OCI-LY7 (cell line): Measurements from ENCODE around the gene ATAD5. TPM values are rescaled to one million over a fixed set of nuclear protein-coding genes. Genes with fewer than 3 reads are reported as not detected.

Experiments
- BruUV-seq: library from RNA; stranded (reverse); fragments of 400-500 nt; replicated peaks from 2 replicates; lab custom pipeline; 2021; lab: Mats Ljungman, UMichigan
- CTCF ChIA-PET: fragments of 300-600 bp; sonication (Branson Sonifier 250); formaldehyde crosslinking; loops from one replicate; lab custom pipeline; 2022; ENCODE audit warnings: antibody characterized with exemption; ENCODE audit not compliant: unreplicated experiment; lab: Charles Lee
- POLR2A ChIA-PET: fragments of 300-600 bp; sonication (Branson Sonifier 250); formaldehyde crosslinking; loops from one replicate; lab custom pipeline; 2022; ENCODE audit warnings: antibody characterized with exemption; lab: Charles Lee
- DNase-seq: peaks from one replicate; pipeline ENCODE4 v3.0.0-alpha.2; 2015; ENCODE audit warnings: low spot score
- H2AFZ ChIP-seq: fragments of 200-600 bp; sonication (generic), shearing (Covaris generic); 2 replicates; pipeline ENCODE4 v1.6.1; 2014; ENCODE audit warnings: mild to moderate bottlenecking, antibody characterized with exemption, low read length, moderate library complexity
- H3K27ac ChIP-seq: fragments of 200-600 bp; sonication (generic); 2 replicates; pipeline ENCODE4 v1.5.1; 2014; ENCODE audit warnings: mixed run types, low read depth, mild to moderate bottlenecking, moderate library complexity, low read length, inconsistent platforms; ENCODE audit not compliant: poor library complexity, severe bottlenecking
- H3K36me3 ChIP-seq: fragments of 200-600 bp; sonication (generic); 2 replicates; pipeline ENCODE4 v1.6.1; 2014; ENCODE audit warnings: mild to moderate bottlenecking, antibody characterized with exemption, low read length, moderate library complexity, mixed read lengths; ENCODE audit not compliant: insufficient read depth
- H3K4me1 ChIP-seq: fragments of 200-600 bp; sonication (generic); 2 replicates; pipeline ENCODE4 v1.5.1; 2014; ENCODE audit warnings: mild to moderate bottlenecking, low read length; ENCODE audit not compliant: insufficient read depth, poor library complexity, severe bottlenecking
- H3K4me2 ChIP-seq: fragments of 200-600 bp; sonication (generic); 2 replicates; pipeline ENCODE4 v1.6.1; 2014; ENCODE audit warnings: mild to moderate bottlenecking, low read length
- H3K4me3 ChIP-seq: fragments of 200-600 bp; sonication (generic); 2 replicates; pipeline ENCODE4 v1.5.1; 2014; ENCODE audit warnings: mild to moderate bottlenecking, low read depth, low read length; ENCODE audit not compliant: poor library complexity, severe bottlenecking
- H3K79me2 ChIP-seq: fragments of 200-600 bp; sonication (generic); 2 replicates; pipeline ENCODE4 v1.6.1; 2016; ENCODE audit warnings: low read depth, mild to moderate bottlenecking, low read length, moderate library complexity, mixed read lengths; ENCODE audit not compliant: insufficient read depth
- H3K9me2 ChIP-seq: fragments of 200-600 bp; sonication (generic); 2 replicates; pipeline ENCODE4 v1.6.1; 2016; ENCODE audit warnings: mild to moderate bottlenecking, low read length, mixed read lengths; ENCODE audit not compliant: insufficient read depth
- H3K9me3 ChIP-seq: fragments of 200-600 bp; sonication (generic); 2 replicates; pipeline ENCODE4 v1.6.1; 2014; ENCODE audit warnings: mild to moderate bottlenecking, mixed run types, low read length, mixed read lengths
- H4K20me1 ChIP-seq: fragments of 200-600 bp; sonication (generic); 2 replicates; pipeline ENCODE4 v1.6.1; 2014; ENCODE audit warnings: mild to moderate bottlenecking, antibody characterized with exemption, low read length, moderate library complexity, mixed read lengths; ENCODE audit not compliant: insufficient read depth
- CTCF ChIP-seq: fragments of 200-600 bp; sonication (generic); conservative IDR thresholded peaks from 2 replicates; pipeline ENCODE4 v1.5.1; 2014; ENCODE audit warnings: mild to moderate bottlenecking, antibody characterized with exemption, low read length, moderate library complexity, mixed read lengths
- EZH2phosphoT487 ChIP-seq: fragments of 200-600 bp; sonication (generic); IDR thresholded peaks from 2 replicates; pipeline ENCODE4 v1.6.1; 2018; ENCODE audit warnings: low read depth, borderline replicate concordance, mild to moderate bottlenecking, mixed run types, antibody characterized with exemption, low read length, moderate library complexity, mixed read lengths
- intact Hi-C: fragments of 100-400 bp; cut with micrococcal nuclease; formaldehyde crosslinking; loops from one replicate; pipeline ENCODE4 v1.10.0; 2022; ENCODE audit not compliant: unreplicated experiment
- total RNA-seq, 2 experiments: library from RNA; depleted of rRNA in 1 of 2; stranded (reverse); fragments of >200 nt in 1 of 2; shearing (Covaris generic) in 1 of 2; gene quantifications; 2 replicates each; pipeline ENCODE4 v1.2.3, GENCODE V29; 2014 to 2022

Gene ATAD5
- total RNA-seq, 2 experiments from 2014 or later: 21.4 to 35.9 TPM

DNA sequence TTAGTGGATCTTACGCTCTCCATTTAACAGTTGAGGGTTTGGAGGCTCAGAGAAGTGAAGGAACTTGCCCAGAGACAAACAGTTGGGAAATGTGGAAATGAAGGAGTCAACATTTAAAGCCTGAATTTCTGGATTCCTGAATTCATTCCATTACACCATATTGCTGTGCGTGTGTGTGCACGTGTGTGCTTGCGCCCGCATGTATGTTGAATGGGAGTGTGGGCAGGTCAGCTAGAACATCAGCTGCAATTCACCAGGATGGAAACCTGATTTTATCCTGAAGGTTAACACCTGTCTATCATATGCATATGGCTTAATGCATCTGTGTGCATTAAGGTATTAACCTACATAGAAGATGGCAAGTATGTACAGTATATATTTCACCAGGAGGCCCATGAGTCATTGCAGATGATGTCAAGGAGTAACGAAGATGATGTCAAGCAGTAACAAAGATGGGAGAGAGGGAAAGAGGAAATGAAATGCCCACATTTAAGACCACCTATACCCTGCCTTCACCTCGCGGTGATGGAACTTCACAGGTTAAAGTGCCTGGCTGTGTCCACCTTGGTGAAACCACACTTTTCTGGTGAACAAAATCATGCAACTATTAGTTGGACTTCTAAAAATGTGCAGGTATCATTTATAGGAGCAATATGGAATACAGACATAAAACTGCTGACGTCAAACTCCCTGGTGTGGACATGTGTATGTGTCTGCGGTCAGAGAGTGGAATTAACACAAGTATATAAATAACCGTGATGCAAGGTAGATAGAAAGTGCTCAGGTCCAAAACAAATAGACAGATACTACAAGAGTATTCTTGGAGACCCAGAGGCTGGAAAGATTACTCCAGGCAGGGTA is 89.1 kb downstream of the ATAD5 start:
- Histone ChIP-seq H3K9me2 (no peaks in the 10 kb centered on the region), H3K4me2 (peak overlapping the region; percentile 79), H3K36me3 (no peaks in the 10 kb centered on the region), H2AFZ (no peak overlapping the region), H3K9me3 (no peaks in the 10 kb centered on the region), H3K4me1 (peaks cover 7% of the 10 kb centered on the region), H3K27ac (no peak overlapping the region), H4K20me1 (no peaks in the 10 kb centered on the region), H3K79me2 (no peaks in the 10 kb centered on the region), H3K4me3 (no peak overlapping the region)
- ChIA-PET CTCF (no interaction called here), POLR2A (no interaction called here)
- TF ChIP-seq CTCF (no peak), EZH2phosphoT487 (no peak)
- no peak for DNase-seq
- BruUV-seq: no TSS peak
- intact Hi-C loops: no loop called here

- peak; percentile 27 for DNase-seq
Measured at GRCh38 chr17:30921544-30922196, 89.9 kb downstream of the ATAD5 start, which contains the start of gene ADAP2. Gene ADAP2 (plus strand): TSS chr17:30921945. CDS start chr17:30922015, 70 bp downstream.

More at GRCh38 chr17:30921544-30922196, 89.9 kb downstream of the ATAD5 start, which contains the start of gene ADAP2:
- Histone ChIP-seq H3K9me2 (no peaks in the 10 kb centered on the region), H3K27ac (no peak within 1 kb of the TSS), H3K79me2 (no peaks in the 10 kb centered on the region), H3K9me3 (no peaks in the 10 kb centered on the region), H3K36me3 (no peaks in the 10 kb centered on the region), H2AFZ (no peak within 1 kb of the TSS), H3K4me3 (peak within 1 kb of the TSS; percentile 41), H4K20me1 (no peaks in the 10 kb centered on the region), H3K4me1 (peaks cover 7% of the 10 kb centered on the region), H3K4me2 (peak within 1 kb of the TSS; percentile 79)
- ChIA-PET POLR2A (no interaction called here), CTCF (no interaction called here)
- intact Hi-C loops: no loop called here
- TF ChIP-seq CTCF (no peak), EZH2phosphoT487 (no peak)
- no TSS peak for BruUV-seq
